ENCODE data around the gene FAR2.
"Not testable (repeated sequence)": the region's sequence is repeated elsewhere in the genome, so short reads cannot be mapped to it uniquely, and the experiment has no call there.

FAR2 gene

GRCh38 chr12:29152981-29153630 is 4.0 kb downstream of the FAR2 start:
- DNase-seq (ENCODE audit: low read depth in 2 of 2), result no peak

GRCh38 chr12:29155079-29155478 is 6.0 kb downstream of the FAR2 start:
- no peak for DNase-seq (ENCODE audit: low read depth in 2 of 2)

GRCh38 chr12:29157486-29157946 is 8.4 kb downstream of the FAR2 start:
- DNase-seq (ENCODE audit: low read depth in 2 of 2), result no peak

GRCh38 chr12:29158115-29158763 is 9.2 kb downstream of the FAR2 start:
- no peak for DNase-seq (ENCODE audit: low read depth in 2 of 2)

DNA sequence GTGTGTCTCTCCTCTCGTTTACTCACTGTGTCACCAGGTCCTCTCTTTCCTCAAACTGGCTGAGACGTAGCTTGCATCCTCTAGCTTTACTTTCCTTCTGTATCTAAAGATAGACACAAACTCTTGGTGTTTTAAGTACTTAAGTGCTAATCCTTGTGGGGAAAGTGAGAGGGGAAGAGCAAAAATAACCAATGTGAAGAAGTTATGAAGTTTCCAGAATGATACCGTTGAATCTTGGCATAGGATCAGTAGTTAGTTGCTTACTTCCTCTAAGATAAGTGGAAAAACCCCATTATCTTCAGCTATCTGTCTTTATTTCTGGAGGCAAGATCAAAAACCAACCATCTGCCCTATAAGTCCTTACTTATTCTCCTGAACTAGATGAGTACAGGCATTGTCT is 10.6 kb downstream of the FAR2 start:
- DNase-seq (ENCODE audit: low read depth in 2 of 2), result no peak

DNA sequence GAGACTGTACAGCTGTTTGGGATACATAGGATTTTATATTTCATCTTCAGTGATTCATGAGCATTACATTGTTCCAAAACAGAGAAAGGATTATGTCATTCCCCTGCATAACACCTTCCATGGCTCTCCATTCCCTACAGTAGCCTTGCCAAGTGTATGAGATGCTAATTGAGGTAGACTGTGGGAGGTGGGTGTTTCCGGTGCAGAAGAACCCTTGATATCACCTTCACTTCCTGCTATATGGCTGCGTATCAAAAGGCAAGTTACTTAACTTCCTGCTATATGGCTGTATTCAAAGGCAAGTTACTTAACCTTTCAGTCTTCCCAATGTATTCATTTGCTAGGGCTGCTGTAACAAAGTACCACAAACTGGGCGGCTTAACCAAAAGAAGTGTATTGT is 11.2 kb downstream of the FAR2 start:
- DNase-seq (ENCODE audit: low read depth in 2 of 2), result no peak

DNA sequence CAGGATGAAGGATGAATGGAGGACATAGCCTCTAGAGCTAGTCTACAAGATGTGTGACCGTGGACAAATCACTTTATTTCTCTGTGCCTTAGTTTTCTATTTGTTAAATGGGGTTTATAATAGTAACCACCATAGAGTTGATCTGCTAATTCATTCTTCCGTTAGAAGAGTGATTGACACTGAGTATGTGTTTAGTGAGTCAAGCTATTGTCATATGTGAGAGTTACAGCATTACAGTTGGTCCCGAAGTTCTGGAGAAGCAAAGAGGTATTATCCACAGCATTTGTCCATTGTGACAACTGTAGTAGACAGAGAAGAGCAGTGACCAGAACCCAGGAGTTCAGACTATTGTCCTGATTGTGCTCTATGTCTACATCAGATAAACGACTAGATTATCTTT is 14.1 kb downstream of the FAR2 start:
- no peak for DNase-seq (ENCODE audit: low read depth in 2 of 2)

- no peak for DNase-seq (ENCODE audit: low read depth in 2 of 2)
Measured at GRCh38 chr12:29164477-29165393, 15.7 kb downstream of the FAR2 start.

- DNase-seq (ENCODE audit: low read depth in 2 of 2), result no peak
Measured at GRCh38 chr12:29167445-29167844, 18.4 kb downstream of the FAR2 start.

- DNase-seq (ENCODE audit: low read depth in 2 of 2), result no peak
Measured at GRCh38 chr12:29167988-29168387, 18.9 kb downstream of the FAR2 start.

- not testable (repeated sequence) for DNase-seq (ENCODE audit: low read depth in 2 of 2)
Measured at GRCh38 chr12:29169978-29170377, 20.9 kb downstream of the FAR2 start.

- not testable (repeated sequence) for DNase-seq (ENCODE audit: low read depth in 2 of 2)
Measured at GRCh38 chr12:29170478-29171084, 21.5 kb downstream of the FAR2 start.

GRCh38 chr12:29171421-29172258 is 22.6 kb downstream of the FAR2 start:
- no peak for DNase-seq (ENCODE audit: low read depth in 2 of 2)

GRCh38 chr12:29176941-29177340 is 27.9 kb downstream of the FAR2 start:
- no peak for DNase-seq (ENCODE audit: low read depth in 2 of 2)

GRCh38 chr12:29182247-29182646 is 33.2 kb downstream of the FAR2 start:
- not testable (repeated sequence) for DNase-seq (ENCODE audit: low read depth in 2 of 2)

DNA sequence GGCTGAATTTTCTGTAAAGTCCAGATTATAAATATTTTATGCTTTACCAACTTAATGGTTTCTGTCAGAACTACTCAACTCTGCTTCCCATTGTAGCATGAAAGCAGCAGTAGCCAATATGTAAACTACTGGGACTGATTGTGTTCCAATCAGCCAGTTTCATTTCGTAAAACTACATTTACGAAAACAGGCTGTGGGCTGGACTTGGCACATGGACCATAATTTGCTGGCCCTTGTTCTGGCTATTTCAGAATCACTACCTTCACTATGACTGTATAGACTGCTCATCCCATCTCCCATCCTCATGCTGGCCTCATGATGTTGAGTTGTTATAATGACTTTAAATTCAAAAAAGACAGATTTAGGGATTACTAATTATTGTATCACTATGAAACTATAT is 38.7 kb downstream of the FAR2 start:
- no peak for DNase-seq (ENCODE audit: low read depth in 2 of 2)

- no peak for DNase-seq (ENCODE audit: low read depth in 2 of 2)
Measured at GRCh38 chr12:29191267-29191850, 42.3 kb downstream of the FAR2 start.

DNA sequence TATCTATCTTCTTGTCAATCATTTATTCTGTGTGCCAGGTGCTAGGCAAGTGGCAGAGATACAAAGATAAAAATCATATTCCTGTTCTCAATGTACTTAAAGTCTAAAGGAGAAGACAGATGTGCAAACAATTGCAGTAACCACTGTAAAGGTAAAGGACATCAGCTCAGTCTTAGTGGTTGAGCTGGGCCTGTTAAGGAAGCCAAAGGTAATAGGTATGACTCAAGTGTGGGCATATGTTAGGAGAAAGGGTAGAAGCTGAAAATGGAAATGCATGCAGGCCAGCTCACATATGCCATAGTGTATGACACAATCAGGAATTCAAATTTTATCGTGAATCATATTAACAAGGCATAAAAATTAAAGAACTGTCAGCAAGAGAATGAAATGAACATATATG is 49.8 kb downstream of the FAR2 start:
- no peak for DNase-seq (ENCODE audit: low read depth in 2 of 2)

DNA sequence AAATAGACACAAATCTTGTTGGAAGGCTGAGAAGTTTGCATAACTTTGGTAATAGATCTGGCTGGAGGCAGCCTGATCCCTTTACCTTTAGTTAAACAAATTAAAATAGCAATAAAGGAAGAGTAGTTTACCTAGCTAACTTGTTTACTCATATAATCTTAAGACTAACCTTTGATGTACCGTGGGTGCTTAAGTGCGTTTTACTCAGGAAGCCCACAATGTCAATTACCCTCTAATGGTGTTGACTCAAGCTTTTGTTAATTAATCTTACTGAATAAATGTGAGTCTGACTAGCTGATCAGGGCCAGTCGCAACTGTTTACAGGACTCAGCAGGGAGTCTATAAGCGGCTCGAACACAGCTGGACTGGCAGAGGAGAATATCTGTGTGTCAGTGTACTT is 51.5 kb downstream of the FAR2 start:
- no peak for DNase-seq (ENCODE audit: low read depth in 2 of 2)

DNA sequence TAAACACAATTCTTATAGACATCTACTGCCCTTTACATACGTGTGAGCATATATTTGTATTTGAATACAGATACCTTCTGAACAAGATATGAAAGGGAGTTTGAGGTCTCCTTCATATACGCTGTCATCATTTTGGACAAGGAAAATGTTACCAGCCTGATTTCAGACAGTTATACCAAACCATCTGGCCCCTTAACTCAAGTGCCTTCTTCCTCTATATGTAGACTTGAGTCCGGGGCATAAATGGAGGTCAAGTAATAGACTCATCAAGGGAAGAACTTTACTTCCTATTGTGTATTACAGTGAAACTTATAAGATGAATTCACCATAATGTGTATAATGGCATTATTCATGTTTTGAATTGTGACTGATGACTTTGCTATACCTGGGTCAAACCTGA is 52.2 kb downstream of the FAR2 start:
- no peak for DNase-seq (ENCODE audit: low read depth in 2 of 2)

- no peak for DNase-seq (ENCODE audit: low read depth in 2 of 2)
Measured at GRCh38 chr12:29201746-29202145, 52.7 kb downstream of the FAR2 start.

All from stimulated activated CD4-positive, alpha-beta T cell treated with anti-CD3 and anti-CD28 coated beads, Interleukin-4, amount 100 ng/mL, for 48 hours (primary cell).